Endothelial cell of umbilical vein (primary cell): ENCODE results near the gene ZMIZ1. TPM values are rescaled to one million over a fixed set of nuclear protein-coding genes. Genes with fewer than 3 reads are reported as not detected.

Experiments used
- BruUV-seq: library from RNA; stranded (reverse); fragments of 400-500 nt; replicated peaks from 2 replicates; lab custom pipeline; 2021; lab: Mats Ljungman, UMichigan
- CTCF ChIA-PET: fragments of 300-600, 350-600 bp; sonication (Branson Sonifier 250); formaldehyde crosslinking; loops from one replicate; lab custom pipeline; 2021; ENCODE audit warnings: antibody characterized with exemption, inconsistent platforms; lab: Charles Lee
- POLR2A ChIA-PET: fragments of 300-600, 350-600 bp; sonication (Branson Sonifier 250); formaldehyde crosslinking; loops from one replicate; lab custom pipeline; 2021; ENCODE audit warnings: antibody characterized with exemption, inconsistent platforms; lab: Charles Lee
- DNase-seq: peaks from one replicate; pipeline ENCODE4 v3.0.0-alpha.2; 2011; ENCODE audit warnings: low read depth, low spot score
- FAIRE-seq: peaks from 2 replicates; lab custom pipeline; 2011; peaks lifted over from hg19 to GRCh38; lab: Jason Lieb, UNC
- H2AFZ ChIP-seq: 2 replicates; pipeline ENCODE4 v1.6.0; 2012; ENCODE audit warnings: low read depth, low read length, control low read depth, inconsistent platforms
- H3K27ac ChIP-seq: 2 replicates; pipeline ENCODE4 v1.5.1; 2011; ENCODE audit warnings: low read depth, mild to moderate bottlenecking, control low read depth, low read length, moderate library complexity; ENCODE audit not compliant: insufficient read depth
- H3K27me3 ChIP-seq, 2 experiments: 2 replicates each; pipeline versions ENCODE4 v1.6.0 to v1.6.1; 2011; ENCODE audit warnings: low read length in 2 of 2, mixed read lengths in 1 of 2; ENCODE audit not compliant: control insufficient read depth in 2 of 2, insufficient read depth in 2 of 2
- H3K36me3 ChIP-seq, 2 experiments: 2 replicates in 1 of 2; 3 replicates in 1 of 2; pipeline ENCODE4 v1.5.1; 2011; ENCODE audit warnings: low read length in 2 of 2, mild to moderate bottlenecking in 1 of 2, moderate library complexity in 1 of 2; ENCODE audit not compliant: control insufficient read depth in 2 of 2, insufficient read depth in 2 of 2; ENCODE audit errors: extremely low read depth in 1 of 2
- H3K4me1 ChIP-seq: 3 replicates; pipeline ENCODE4 v1.5.1; 2011; ENCODE audit warnings: mild to moderate bottlenecking, low read length; ENCODE audit not compliant: control insufficient read depth, insufficient read depth; ENCODE audit errors: extremely low read depth
- H3K4me2 ChIP-seq: 2 replicates; pipeline ENCODE4 v1.6.1; 2011; ENCODE audit warnings: low read length, control low read depth, mixed read lengths; ENCODE audit not compliant: insufficient read depth
- H3K4me3 ChIP-seq, 3 experiments: fragments of 200-600 bp in 1 of 3; sonication (generic), shearing (Covaris generic) in 1 of 3; replicated peaks in 1 of 3; 2 replicates each; pipeline ENCODE4 v1.5.1; 2011 to 2016; ENCODE audit warnings: control low read depth in 3 of 3, low read length in 3 of 3, mild to moderate bottlenecking in 2 of 3, inconsistent platforms in 1 of 3, low read depth in 1 of 3, moderate library complexity in 1 of 3; ENCODE audit not compliant: insufficient read depth in 1 of 3
- H3K79me2 ChIP-seq: 2 replicates; pipeline ENCODE4 v1.6.0; 2012; ENCODE audit warnings: low read length, inconsistent platforms; ENCODE audit not compliant: control insufficient read depth, insufficient read depth
- H3K9ac ChIP-seq: replicated peaks from 2 replicates; pipeline ENCODE3; 2011; ENCODE audit warnings: low read length, control low read depth; ENCODE audit not compliant: insufficient read depth; ENCODE audit errors: extremely low read depth
- H3K9me1 ChIP-seq: replicated peaks from 3 replicates; pipeline ENCODE4 v1.6.0; 2011; ENCODE audit warnings: mild to moderate bottlenecking, low read length; ENCODE audit not compliant: control insufficient read depth, insufficient read depth; ENCODE audit errors: extremely low read depth
- H3K9me3 ChIP-seq: replicated peaks from 2 replicates; pipeline ENCODE4 v1.5.1; 2012; ENCODE audit warnings: low read length, inconsistent platforms; ENCODE audit not compliant: control insufficient read depth, insufficient read depth
- H4K20me1 ChIP-seq: replicated peaks from 2 replicates; pipeline ENCODE3; 2011; ENCODE audit warnings: mild to moderate bottlenecking, low read length; ENCODE audit not compliant: control insufficient read depth, insufficient read depth; ENCODE audit errors: extremely low read depth
- EZH2 ChIP-seq: IDR thresholded peaks from 2 replicates; pipeline ENCODE4 v1.6.1; 2012; ENCODE audit warnings: borderline replicate concordance, low read depth, mild to moderate bottlenecking, moderate library complexity, low read length, inconsistent platforms; ENCODE audit not compliant: severe bottlenecking
- FOS ChIP-seq: IDR thresholded peaks from 2 replicates; pipeline ENCODE4 v1.6.1; 2011; ENCODE audit warnings: mild to moderate bottlenecking, low read length, moderate library complexity, borderline replicate concordance; ENCODE audit not compliant: insufficient read depth
- JUN ChIP-seq: IDR thresholded peaks from 2 replicates; pipeline ENCODE4 v1.6.1; 2011; ENCODE audit warnings: borderline replicate concordance, low read depth; ENCODE audit not compliant: insufficient read length, insufficient read depth
- POLR2A ChIP-seq: IDR thresholded peaks from 2 replicates; pipeline ENCODE4 v1.6.1; 2012; ENCODE audit warnings: low read depth, mild to moderate bottlenecking, control low read depth, low read length
- dilution Hi-C: fragments of 300-500 bp; cut with MboI; formaldehyde crosslinking; loops from one replicate; pipeline ENCODE4 v1.15.0; 2019; ENCODE audit warnings: low sequenced_read_pairs; ENCODE audit not compliant: extremely low pct_ligation_motif_present
- intact Hi-C: fragments of 100-400 bp; cut with micrococcal nuclease; formaldehyde crosslinking; loops from one replicate; pipeline ENCODE4 v1.10.0; 2022
- polyA plus RNA-seq, 4 experiments: library from polyadenylated mRNA; depleted of rRNA in 3 of 4; stranded (reverse) in 3 of 4; unstranded in 1 of 4; fragments of >200 nt; gene quantifications; 2 replicates each; pipeline versions ENCODE4 v1.2.1 to v1.2.3, GENCODE V29; 2011 to 2012; ENCODE audit warnings: missing spikeins in 1 of 4
- total RNA-seq: library from RNA; stranded (reverse); gene quantifications from 2 replicates; pipeline ENCODE4 v1.2.3, GENCODE V29; 2021
- TF ChIP-seq, protein P1 (sequence below), 2 donors: IDR thresholded peaks; 1 replicate in 1 of 2; 2 replicates in 1 of 2; pipeline ENCODE4 v1.5.1; 2011; ENCODE audit warnings: low read length in 2 of 2, mild to moderate bottlenecking in 2 of 2, moderate library complexity in 2 of 2, control low read depth in 1 of 2, inconsistent platforms in 1 of 2, low read depth in 1 of 2; ENCODE audit not compliant: insufficient read depth in 1 of 2; ENCODE audit errors: extremely low read depth in 1 of 2

ZMIZ1 gene
- total and polyA plus RNA-seq, 2 donors (not counting 3 experiments of a cell fraction or from before 2014, with no cell fraction given) = 12.5 to 46.7 TPM

DNA sequence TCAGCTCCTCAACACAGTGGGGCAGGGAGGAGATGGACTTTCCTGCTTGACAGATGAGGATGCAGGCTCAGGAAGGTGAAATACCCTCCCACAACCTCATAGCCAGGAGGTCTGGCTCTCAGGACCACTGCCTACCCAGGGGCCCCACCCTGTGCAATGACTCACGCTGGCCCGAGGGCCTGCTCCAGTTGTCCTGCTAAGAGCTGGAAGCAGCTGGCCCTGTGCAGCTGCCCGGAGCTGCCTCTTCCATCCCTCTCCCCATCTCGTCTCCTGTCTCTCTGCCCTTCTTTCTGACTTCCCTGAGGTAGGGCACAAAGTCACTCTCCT lies 123.9 kb downstream of the ZMIZ1 start:
- Histone ChIP-seq H4K20me1 (no peaks in the 10 kb centered on the region), H3K36me3 (peaks cover 0 to 2% of the 10 kb centered on the region in 2 experiments), H3K4me3 (no peak overlapping the region), H3K9me3 (no peaks in the 10 kb centered on the region), H3K79me2 (no peaks in the 10 kb centered on the region), H3K9ac (no peak overlapping the region), H2AFZ (no peak overlapping the region), H3K27ac (no peak overlapping the region), H3K9me1 (no peaks in the 10 kb centered on the region), H3K4me1 (peaks cover 17% of the 10 kb centered on the region), H3K27me3 (no peaks in the 10 kb centered on the region), H3K4me2 (no peak overlapping the region)
- intact Hi-C loops = loop anchor here (10.0 kb wide), 1 partner anchor 738 kb away; no protein-coding TSS in a partner anchor
- BruUV-seq = no TSS peak
- ChIA-PET POLR2A (no interaction called here), CTCF (interaction anchor here (0.8 to 2.5 kb wide), 6 partner anchors 15 to 1145 kb away, joined by 3 to 7 read pairs (median 3); no protein-coding TSS in a partner anchor)
- TF ChIP-seq JUN (no peak), POLR2A (no peak), FOS (peak; percentile 70), EZH2 (no peak)
- TF ChIP-seq, protein P1, sequence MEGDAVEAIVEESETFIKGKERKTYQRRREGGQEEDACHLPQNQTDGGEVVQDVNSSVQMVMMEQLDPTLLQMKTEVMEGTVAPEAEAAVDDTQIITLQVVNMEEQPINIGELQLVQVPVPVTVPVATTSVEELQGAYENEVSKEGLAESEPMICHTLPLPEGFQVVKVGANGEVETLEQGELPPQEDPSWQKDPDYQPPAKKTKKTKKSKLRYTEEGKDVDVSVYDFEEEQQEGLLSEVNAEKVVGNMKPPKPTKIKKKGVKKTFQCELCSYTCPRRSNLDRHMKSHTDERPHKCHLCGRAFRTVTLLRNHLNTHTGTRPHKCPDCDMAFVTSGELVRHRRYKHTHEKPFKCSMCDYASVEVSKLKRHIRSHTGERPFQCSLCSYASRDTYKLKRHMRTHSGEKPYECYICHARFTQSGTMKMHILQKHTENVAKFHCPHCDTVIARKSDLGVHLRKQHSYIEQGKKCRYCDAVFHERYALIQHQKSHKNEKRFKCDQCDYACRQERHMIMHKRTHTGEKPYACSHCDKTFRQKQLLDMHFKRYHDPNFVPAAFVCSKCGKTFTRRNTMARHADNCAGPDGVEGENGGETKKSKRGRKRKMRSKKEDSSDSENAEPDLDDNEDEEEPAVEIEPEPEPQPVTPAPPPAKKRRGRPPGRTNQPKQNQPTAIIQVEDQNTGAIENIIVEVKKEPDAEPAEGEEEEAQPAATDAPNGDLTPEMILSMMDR (IDR thresholded peaks at IDR 0.05; ENCODE audit: extremely low read depth in 1 of 2, insufficient read depth in 1 of 2, low read depth in 1 of 2, low read length in 2 of 2) = no peak
- peak; percentile 70 for FAIRE-seq
- dilution Hi-C loops = no loop called here
- peak; percentile 42 for DNase-seq
